ENCODE results near the gene FRMD3.

The FRMD3 gene

GRCh38 chr9:83200531-83200930 lies 337.7 kb downstream of the FRMD3 start:
- H3K27me3 ChIP-seq (ENCODE audit: control insufficient read depth, insufficient read depth, low read length): no peaks in the 10 kb centered on the region
- no peaks in the 10 kb centered on the region for H3K9me3 ChIP-seq (ENCODE audit: control insufficient read depth, insufficient read depth, low read length)
- no peaks in the 10 kb centered on the region for H3K36me3 ChIP-seq (ENCODE audit: control insufficient read depth, insufficient read depth, low read length)
- no peak overlapping the region for H3K9ac ChIP-seq (ENCODE audit: low read depth, low read length)
- H3K4me1 ChIP-seq (ENCODE audit: control insufficient read depth, insufficient read depth, low read length): no peaks in the 10 kb centered on the region
- H3K4me3 ChIP-seq (ENCODE audit: low read depth, low read length): no peak overlapping the region

GRCh38 chr9:83199832-83200231 lies 338.4 kb downstream of the FRMD3 start:
- Histone ChIP-seq H3K4me1 (ENCODE audit: control insufficient read depth, insufficient read depth, low read length) (no peaks in the 10 kb centered on the region), H3K36me3 (ENCODE audit: control insufficient read depth, insufficient read depth, low read length) (no peaks in the 10 kb centered on the region), H3K27me3 (ENCODE audit: control insufficient read depth, insufficient read depth, low read length) (no peaks in the 10 kb centered on the region)

GRCh38 chr9:83199240-83199639 lies 339.0 kb downstream of the FRMD3 start:
- no peaks in the 10 kb centered on the region for H3K4me1 ChIP-seq (ENCODE audit: control insufficient read depth, insufficient read depth, low read length)
- no peak overlapping the region for H3K9ac ChIP-seq (ENCODE audit: low read depth, low read length)
- no peaks in the 10 kb centered on the region for H3K9me3 ChIP-seq (ENCODE audit: control insufficient read depth, insufficient read depth, low read length)
- H3K4me3 ChIP-seq (ENCODE audit: low read depth, low read length): no peak overlapping the region
- H3K36me3 ChIP-seq (ENCODE audit: control insufficient read depth, insufficient read depth, low read length): no peaks in the 10 kb centered on the region
- H3K27me3 ChIP-seq (ENCODE audit: control insufficient read depth, insufficient read depth, low read length): no peaks in the 10 kb centered on the region

More at GRCh38 chr9:83199832-83200231, 338.4 kb downstream of the FRMD3 start:
- Histone ChIP-seq H3K4me3 (ENCODE audit: low read depth, low read length) (no peak overlapping the region), H3K9me3 (ENCODE audit: control insufficient read depth, insufficient read depth, low read length) (no peaks in the 10 kb centered on the region), H3K9ac (ENCODE audit: low read depth, low read length) (no peak overlapping the region)

GRCh38 chr9:83198371-83198770 lies 339.8 kb downstream of the FRMD3 start:
- Histone ChIP-seq H3K4me1 (ENCODE audit: control insufficient read depth, insufficient read depth, low read length) (no peaks in the 10 kb centered on the region), H3K9ac (ENCODE audit: low read depth, low read length) (no peak overlapping the region), H3K4me3 (ENCODE audit: low read depth, low read length) (no peak overlapping the region), H3K9me3 (ENCODE audit: control insufficient read depth, insufficient read depth, low read length) (no peaks in the 10 kb centered on the region), H3K27me3 (ENCODE audit: control insufficient read depth, insufficient read depth, low read length) (no peaks in the 10 kb centered on the region), H3K36me3 (ENCODE audit: control insufficient read depth, insufficient read depth, low read length) (no peaks in the 10 kb centered on the region)

- no peaks in the 10 kb centered on the region for H3K4me1 ChIP-seq (ENCODE audit: control insufficient read depth, insufficient read depth, low read length)
- no peak overlapping the region for H3K9ac ChIP-seq (ENCODE audit: low read depth, low read length)
- H3K9me3 ChIP-seq (ENCODE audit: control insufficient read depth, insufficient read depth, low read length): no peaks in the 10 kb centered on the region
- H3K27me3 ChIP-seq (ENCODE audit: control insufficient read depth, insufficient read depth, low read length): no peaks in the 10 kb centered on the region
- H3K36me3 ChIP-seq (ENCODE audit: control insufficient read depth, insufficient read depth, low read length): no peaks in the 10 kb centered on the region
- no peak overlapping the region for H3K4me3 ChIP-seq (ENCODE audit: low read depth, low read length)
Measured at GRCh38 chr9:83197591-83197990, 340.6 kb downstream of the FRMD3 start.

GRCh38 chr9:83196946-83197345 lies 341.3 kb downstream of the FRMD3 start:
- Histone ChIP-seq H3K4me1 (ENCODE audit: control insufficient read depth, insufficient read depth, low read length) (no peaks in the 10 kb centered on the region), H3K9me3 (ENCODE audit: control insufficient read depth, insufficient read depth, low read length) (no peaks in the 10 kb centered on the region), H3K4me3 (ENCODE audit: low read depth, low read length) (no peak overlapping the region), H3K9ac (ENCODE audit: low read depth, low read length) (no peak overlapping the region), H3K27me3 (ENCODE audit: control insufficient read depth, insufficient read depth, low read length) (no peaks in the 10 kb centered on the region), H3K36me3 (ENCODE audit: control insufficient read depth, insufficient read depth, low read length) (no peaks in the 10 kb centered on the region)
